SU-DHL-6 (cell line): ENCODE measurements around the gene TRIM32.

Experiments
- CTCF ChIP-seq: fragments of 200-600 bp; sonication (generic); IDR thresholded peaks from one replicate; pipeline ENCODE4 v1.5.1; 2017; ENCODE audit warnings: antibody characterized with exemption, mild to moderate bottlenecking, low read length, moderate library complexity; ENCODE audit not compliant: insufficient read depth, poor library complexity, severe bottlenecking
- EZH2phosphoT487 ChIP-seq: fragments of 200-600 bp; sonication (generic), shearing (Covaris generic); conservative IDR thresholded peaks from 2 replicates; pipeline ENCODE4 v1.6.1; 2018; ENCODE audit warnings: mild to moderate bottlenecking, antibody characterized with exemption, low read length, moderate library complexity, mixed read lengths

- TF ChIP-seq CTCF: no peak
- no peak for TF ChIP-seq EZH2phosphoT487
Observed at GRCh38 chr9:116700279-116700678, 13.2 kb downstream of the TRIM32 start.
